ENCODE measurements around the gene C1orf198.

C1orf198 gene

DNA sequence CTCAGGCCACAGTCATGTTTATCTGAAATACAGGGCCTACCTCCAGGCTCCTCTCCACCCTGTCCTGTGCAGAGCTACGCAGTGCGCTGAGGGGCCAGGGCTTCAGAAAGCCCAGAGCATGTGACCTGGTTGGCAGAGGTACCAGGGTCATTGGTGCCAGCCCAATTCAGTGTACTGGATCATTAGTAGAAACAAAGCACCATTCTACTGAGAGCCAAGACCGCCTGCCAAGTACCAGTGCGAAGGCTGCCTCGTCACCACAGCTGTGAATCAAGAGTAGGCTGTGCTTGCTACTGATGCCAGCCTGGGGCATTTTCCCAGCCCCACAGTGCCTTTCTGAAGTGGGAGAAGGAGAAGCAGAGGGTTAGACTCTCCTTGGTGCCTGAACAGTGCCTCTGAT lies 61.3 kb downstream of the C1orf198 start:
- DNase-seq, result no peak

- no peak for DNase-seq
Measured at GRCh38 chr1:230806552-230806951, 61.8 kb downstream of the C1orf198 start.

GRCh38 chr1:230804396-230804795 lies 63.9 kb downstream of the C1orf198 start:
- DNase-seq, result no peak

- no peak for DNase-seq
Measured at GRCh38 chr1:230800891-230801840, 67.2 kb downstream of the C1orf198 start.

- no peak for DNase-seq
Measured at GRCh38 chr1:230798491-230798890, 69.8 kb downstream of the C1orf198 start.

DNA sequence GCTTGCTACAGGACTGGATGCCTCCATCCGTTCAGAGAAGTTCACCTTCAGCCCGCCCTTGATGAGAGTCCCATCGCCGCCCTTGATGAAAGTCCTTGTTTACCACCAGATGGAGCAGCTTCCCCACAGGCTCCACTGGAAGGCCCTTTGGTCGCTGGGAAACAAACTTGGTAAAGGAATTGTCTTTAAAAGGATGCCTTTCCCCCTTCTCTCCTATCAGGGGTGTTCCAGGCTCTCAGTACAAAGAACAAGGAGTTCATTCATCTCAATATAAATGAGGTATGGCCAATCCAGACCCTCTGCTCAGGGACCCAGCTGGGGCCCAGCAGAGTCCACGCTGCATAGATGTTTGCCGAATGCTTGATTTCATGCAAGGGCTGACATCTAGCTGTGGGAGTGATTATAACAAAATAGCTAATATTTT lies 70.4 kb downstream of the C1orf198 start:
- DNase-seq, result no peak

- DNase-seq, result no peak
Measured at GRCh38 chr1:230797376-230797920, 70.9 kb downstream of the C1orf198 start.

- DNase-seq, result no peak
Measured at GRCh38 chr1:230796626-230797025, 71.7 kb downstream of the C1orf198 start.

DNA sequence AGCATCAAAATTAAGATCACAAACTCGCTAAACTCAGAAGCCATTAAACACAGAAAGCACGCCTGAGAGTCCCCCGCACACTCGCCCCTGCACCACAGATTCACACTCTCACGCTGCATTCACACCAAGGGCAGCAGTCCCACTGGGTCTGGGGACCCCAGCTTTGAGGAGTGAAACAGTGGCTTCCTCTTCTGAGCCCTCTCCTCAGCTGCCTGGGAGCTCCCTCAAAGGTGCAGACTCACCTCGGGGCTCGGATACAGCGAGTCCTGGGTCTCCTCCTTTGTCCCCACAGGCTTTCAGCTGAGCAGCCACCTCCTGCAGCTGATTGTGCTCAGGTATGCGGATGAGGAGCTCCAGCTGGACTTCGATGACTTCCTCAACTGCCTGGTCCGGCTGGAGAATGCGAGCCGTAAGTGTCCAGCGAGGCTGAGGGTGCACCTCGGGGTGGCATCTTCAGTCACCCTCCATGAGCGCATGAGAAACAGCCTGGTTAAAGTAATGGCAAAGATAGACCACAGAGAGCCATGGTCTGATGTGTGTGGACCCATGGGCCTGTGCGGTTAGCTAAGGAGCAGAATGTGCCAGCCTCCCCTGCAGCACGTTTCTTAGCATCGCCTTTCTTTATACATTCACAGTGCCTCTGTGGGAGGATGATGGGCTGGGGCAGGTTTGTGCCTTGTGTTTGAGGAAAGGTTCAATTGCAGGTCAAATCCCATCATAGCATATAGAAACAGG lies 73.3 kb downstream of the C1orf198 start:
- no peak for DNase-seq

DNA sequence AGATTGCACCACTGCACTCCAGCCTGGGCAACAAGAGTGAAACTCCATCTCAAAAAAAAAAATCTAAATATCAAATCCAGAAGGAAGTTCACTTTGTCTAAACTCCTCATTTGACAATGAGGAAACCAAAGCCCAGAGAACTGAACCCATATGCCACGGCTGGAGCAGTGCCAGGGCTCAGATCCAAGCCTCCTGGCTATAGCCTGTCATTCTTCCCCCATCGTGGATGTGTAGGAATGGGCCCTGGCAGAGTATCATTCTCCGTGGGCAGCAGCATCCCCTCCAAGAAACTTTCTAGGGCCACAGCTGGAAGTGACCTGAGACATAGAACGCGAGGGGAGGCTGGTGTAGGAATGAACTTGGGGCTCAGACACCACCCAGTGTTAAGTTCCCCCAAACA lies 73.9 kb downstream of the C1orf198 start:
- DNase-seq, result no peak

DNA sequence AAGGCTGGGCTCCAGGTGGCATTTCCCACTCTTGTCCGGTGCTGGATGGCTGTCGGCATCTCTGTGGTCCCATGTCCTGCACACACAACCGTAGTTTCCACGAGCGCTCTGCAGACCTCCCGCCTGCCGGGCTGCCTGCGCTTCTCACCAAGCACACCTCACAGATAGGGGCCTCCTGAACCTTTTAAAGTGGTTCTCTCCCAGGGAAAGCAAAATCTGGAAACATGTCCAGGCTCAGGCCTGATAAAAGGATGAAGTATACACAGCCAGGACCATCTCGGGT lies 74.9 kb downstream of the C1orf198 start:
- DNase-seq, result no peak

DNA sequence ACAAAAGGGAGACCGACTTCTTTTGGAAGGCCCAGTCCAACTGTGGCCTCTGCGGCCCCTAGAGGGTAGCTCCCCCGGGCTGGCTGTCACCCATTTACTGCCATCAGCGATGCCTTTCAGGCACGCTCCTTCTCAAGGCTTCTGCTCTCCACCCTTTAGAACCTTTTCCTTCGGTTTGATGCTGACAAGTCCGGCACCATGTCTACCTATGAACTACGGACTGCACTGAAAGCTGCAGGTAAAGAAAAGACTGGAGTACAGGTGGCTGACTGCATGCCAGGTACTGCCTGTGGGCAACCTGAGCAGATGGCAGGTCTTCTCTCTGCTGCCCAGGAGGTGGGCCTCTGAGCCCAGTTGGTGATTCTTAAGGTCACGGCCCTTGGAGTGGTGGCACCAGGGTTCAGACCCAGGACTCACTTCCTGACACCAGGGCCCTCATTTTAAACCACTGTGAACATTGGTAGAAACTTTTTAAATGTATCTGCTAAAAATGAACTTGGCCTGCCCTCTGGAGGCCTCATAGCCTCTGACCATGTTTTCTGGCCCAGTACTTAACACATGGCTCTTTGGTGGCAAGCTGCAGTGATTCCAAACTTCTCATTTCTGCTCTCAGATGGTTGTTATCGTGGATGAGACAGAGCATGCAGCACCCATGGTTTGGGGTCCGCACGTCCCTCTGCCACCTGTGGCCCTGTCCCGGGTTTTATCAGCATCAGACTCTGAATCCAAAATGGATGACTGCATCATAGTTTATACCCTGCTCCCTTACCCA lies 75.4 kb downstream of the C1orf198 start:
- no peak for DNase-seq

GRCh38 chr1:230791986-230792564 lies 76.2 kb downstream of the C1orf198 start:
- DNase-seq, result no peak

- no peak for DNase-seq
Measured at GRCh38 chr1:230790026-230790425, 78.3 kb downstream of the C1orf198 start.

DNA sequence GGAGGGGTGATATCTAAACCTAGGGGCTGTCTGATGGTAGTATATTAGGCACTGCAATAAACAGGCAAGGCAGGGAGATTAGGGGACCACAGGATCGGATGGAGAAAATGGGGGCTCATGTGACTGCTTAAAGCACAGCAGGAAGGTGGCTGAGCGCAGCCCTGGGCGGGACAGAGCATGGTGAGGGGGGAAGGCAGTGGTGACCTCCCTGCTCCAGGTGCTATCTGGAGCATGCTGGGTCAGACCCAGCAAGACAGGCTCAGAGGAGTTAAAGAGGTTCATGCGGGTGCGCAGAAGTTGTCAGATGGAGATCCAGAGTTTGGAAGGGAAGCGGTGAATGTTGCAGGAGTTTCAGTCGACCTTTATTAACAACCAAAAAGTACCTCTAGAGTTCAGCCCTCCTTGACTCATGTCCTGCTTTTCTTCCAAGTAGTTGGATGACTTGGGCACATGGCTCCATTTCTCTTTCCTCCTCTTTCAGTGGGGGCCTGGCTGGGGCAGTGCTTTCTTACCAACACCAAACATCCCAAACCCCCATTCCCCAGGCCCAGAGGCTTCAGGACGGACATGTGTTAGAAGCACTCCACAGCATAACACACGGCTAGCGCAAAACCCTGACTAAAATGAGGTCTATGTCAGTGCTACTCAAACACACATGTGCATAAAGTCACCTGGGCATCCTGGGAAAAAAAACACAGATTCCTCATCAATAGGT lies 79.6 kb downstream of the C1orf198 start:
- no peak for DNase-seq

DNA sequence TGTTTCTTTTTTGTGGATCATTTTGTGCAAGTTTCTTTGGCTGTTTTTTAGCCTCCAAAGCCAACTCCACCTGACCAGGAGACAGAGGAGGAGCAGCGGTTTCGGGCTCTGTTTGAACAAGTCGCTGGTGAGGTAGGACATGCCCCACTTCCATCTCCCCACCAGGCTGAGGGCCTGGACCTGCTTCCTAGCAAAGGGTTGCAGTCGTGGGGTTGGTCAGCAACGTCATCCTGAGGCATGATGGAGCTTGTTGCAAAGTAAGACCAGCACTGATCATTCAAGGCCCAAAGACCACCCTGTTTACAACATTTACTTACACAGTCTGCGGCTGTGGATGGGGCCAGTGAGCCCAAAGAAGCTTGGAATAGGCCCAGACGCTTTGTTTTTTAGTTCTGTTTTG lies 80.8 kb downstream of the C1orf198 start:
- no peak for DNase-seq

Data from NCI-H748 treated with DMSO at 0.1 percent for 48 hours (cell line).